Transverse colon (tissue), 4 donors: ENCODE data around the gene DMXL2.

Source experiments
- CTCF ChIP-seq, 5 experiments: fragments of 200-600 bp in 3 of 5; fragments of 450-650 bp in 2 of 5; sonication (generic) in 3 of 5; IDR thresholded peaks; 1 replicate in 2 of 5; 2 replicates in 3 of 5; pipeline ENCODE4 v1.5.1; 2016 to 2017; ENCODE audit warnings: antibody characterized with exemption in 5 of 5, inconsistent platforms in 3 of 5, mild to moderate bottlenecking in 2 of 5, moderate library complexity in 1 of 5
- EP300 ChIP-seq: sonication (generic); formaldehyde crosslinking; IDR thresholded peaks from one replicate; pipeline ENCODE4 v1.6.1; 2017; ENCODE audit warnings: antibody characterized with exemption, low read depth
- POLR2A ChIP-seq: fragments of 450-650 bp; IDR thresholded peaks from one replicate; pipeline ENCODE4 v1.6.1; 2016; ENCODE audit warnings: antibody characterized with exemption, mild to moderate bottlenecking, moderate library complexity
- POLR2AphosphoS5 ChIP-seq, 3 donors: sonication (generic); formaldehyde crosslinking; IDR thresholded peaks; one replicate each; pipeline ENCODE4 v1.6.1; 2016; ENCODE audit warnings: antibody characterized with exemption in 3 of 3

- TF ChIP-seq POLR2AphosphoS5 (IDR thresholded peaks at IDR 0.05) (no peak), POLR2A (no peak), CTCF (IDR thresholded peaks at IDR 0.05) (no peak), EP300 (no peak)
Observed at GRCh38 chr15:51658664-51659063, 36.1 kb upstream of the DMXL2 start.
